Prostate gland (tissue), 2 donors: ENCODE data around the gene GUK1.
"Not testable (repeated sequence)": the region's sequence is repeated elsewhere in the genome, so short reads cannot be mapped to it uniquely, and the experiment has no call there.

Experiments used
- CTCF ChIP-seq, 4 experiments: fragments of 200-600 bp in 2 of 4; fragments of 450-650 bp in 2 of 4; sonication (generic) in 2 of 4; IDR thresholded peaks; 1 replicate in 3 of 4; 2 replicates in 1 of 4; pipeline ENCODE4 v1.5.1; 2016 to 2019; ENCODE audit warnings: antibody characterized with exemption in 4 of 4, mild to moderate bottlenecking in 2 of 4, moderate library complexity in 2 of 4
- POLR2A ChIP-seq: fragments of 450-650 bp; IDR thresholded peaks from one replicate; pipeline ENCODE4 v1.6.1; 2016; ENCODE audit warnings: antibody characterized with exemption, mild to moderate bottlenecking

DNA sequence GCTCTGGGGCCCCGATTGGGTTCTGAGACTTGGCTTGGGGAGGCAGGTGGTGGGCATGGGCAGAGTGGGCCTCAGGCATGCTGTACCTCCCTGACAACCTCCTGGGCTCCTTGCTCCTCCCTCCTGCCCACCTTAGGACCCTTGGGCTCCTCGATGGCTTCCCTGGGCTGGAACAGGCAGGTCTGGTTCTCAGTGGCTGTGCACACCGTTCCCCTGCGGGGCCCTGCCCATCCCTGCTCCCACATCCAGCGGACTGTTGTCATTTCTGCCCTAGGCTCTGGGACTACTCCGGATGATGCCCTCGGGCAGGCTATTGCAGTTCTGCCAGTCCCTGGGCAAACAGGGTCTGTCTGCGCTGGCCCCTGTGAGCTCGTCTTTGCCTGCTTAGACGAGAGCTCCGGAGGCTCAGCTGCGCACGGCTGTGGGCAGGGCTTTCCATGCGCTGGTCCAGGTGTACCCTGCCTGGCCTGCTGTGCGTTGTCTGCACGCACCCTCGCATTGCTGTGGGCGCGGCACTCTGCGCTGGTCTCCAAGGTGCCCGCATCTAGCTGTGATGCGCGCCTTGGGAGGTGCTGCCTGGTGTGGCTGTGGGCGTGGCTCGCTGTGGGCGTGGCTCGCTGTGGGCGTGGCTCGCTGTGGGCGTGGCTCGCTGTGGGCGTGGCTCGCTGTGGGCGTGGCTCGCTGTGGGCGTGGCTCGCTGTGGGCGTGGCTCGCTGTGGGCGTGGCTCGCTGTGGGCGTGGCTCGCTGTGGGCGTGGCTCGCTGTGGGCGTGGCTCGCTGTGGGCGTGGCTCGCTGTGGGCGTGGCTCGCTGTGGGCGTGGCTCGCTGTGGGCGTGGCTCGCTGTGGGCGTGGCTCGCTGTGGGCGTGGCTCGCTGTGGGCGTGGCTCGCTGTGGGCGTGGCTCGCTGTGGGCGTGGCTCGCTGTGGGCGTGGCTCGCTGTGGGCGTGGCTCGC is 33.7 kb downstream of the GUK1 start:
- not testable (repeated sequence) for TF ChIP-seq CTCF (IDR thresholded peaks at IDR 0.05); POLR2A
